Breast epithelium (tissue), 4 donors: ENCODE data around the gene OR10P1. TPM values are rescaled to one million over a fixed set of nuclear protein-coding genes. Genes with fewer than 3 reads are reported as not detected.
"Not testable (repeated sequence)": the region's sequence is repeated elsewhere in the genome, so short reads cannot be mapped to it uniquely, and the experiment has no call there.

Experiments
- DNase-seq, 2 donors: peaks; one replicate each; pipeline ENCODE4 v3.0.0-alpha.2; 2019; ENCODE audit warnings: low spot score in 2 of 2
- H3K27ac ChIP-seq, 2 donors: fragments of 200-600 bp; sonication (generic) in 1 of 2; one replicate each; pipeline ENCODE4 v1.5.1; 2016 to 2019; ENCODE audit warnings: mild to moderate bottlenecking in 1 of 2
- H3K27me3 ChIP-seq, 2 donors: fragments of 200-600 bp; sonication (generic) in 1 of 2; one replicate each; pipeline versions ENCODE4 v1.5.1 to v1.6.0; 2017 to 2019; ENCODE audit warnings: control low read depth in 1 of 2, mild to moderate bottlenecking in 1 of 2
- H3K36me3 ChIP-seq: fragments of 200-600 bp; one replicate; pipeline ENCODE4 v1.5.1; 2019
- H3K4me1 ChIP-seq, 2 donors: fragments of 200-600 bp; sonication (generic); one replicate each; pipeline ENCODE4 v1.5.1; 2016 to 2019; ENCODE audit warnings: control low read depth in 1 of 2
- H3K4me3 ChIP-seq, 3 donors: fragments of 200-600 bp; sonication (generic); 1 replicate in 2 of 3; 2 replicates in 1 of 3; pipeline ENCODE4 v1.5.1; 2016 to 2019; ENCODE audit warnings: mild to moderate bottlenecking in 3 of 3, moderate library complexity in 2 of 3
- H3K9me3 ChIP-seq, 2 donors: fragments of 200-600 bp; sonication (generic) in 1 of 2; one replicate each; pipeline ENCODE4 v1.5.1; 2016 to 2019; ENCODE audit warnings: control low read depth in 1 of 2
- CTCF ChIP-seq, 3 donors: fragments of 450-650 bp; IDR thresholded peaks; one replicate each; pipeline ENCODE4 v1.5.1; 2016 to 2017; ENCODE audit warnings: antibody characterized with exemption in 3 of 3, mild to moderate bottlenecking in 3 of 3, moderate library complexity in 3 of 3
- POLR2A ChIP-seq: fragments of 450-650 bp; IDR thresholded peaks from one replicate; pipeline ENCODE4 v1.6.1; 2016; ENCODE audit warnings: antibody characterized with exemption, mild to moderate bottlenecking, moderate library complexity
- POLR2AphosphoS5 ChIP-seq, 3 donors: sonication (generic); formaldehyde crosslinking; IDR thresholded peaks; one replicate each; pipeline ENCODE4 v1.6.1; 2017; ENCODE audit warnings: antibody characterized with exemption in 3 of 3
- intact Hi-C: fragments of 100-400 bp; cut with DNase I; formaldehyde crosslinking; loops from one replicate; pipeline ENCODE4 v1.15.1; 2023; ENCODE audit warnings: low total_unique reads
- total RNA-seq, 3 donors: library from RNA; depleted of rRNA; stranded (reverse); fragments of >200 nt; gene quantifications; one replicate each; pipeline ENCODE4 v1.1.0, GENCODE V29; 2016

Gene OR10P1
- not detected for total RNA-seq

GRCh38 chr12:55636853-55637252 is at the start of gene OR10P1:
Gene OR10P1, plus strand, starts transcription at chr12:55636892. Its CDS starts 0 bp downstream, at chr12:55636892.
- no peaks in the 10 kb centered on the region for H3K36me3 ChIP-seq
- H3K27ac ChIP-seq, result no peak within 1 kb of the TSS
- H3K4me3 ChIP-seq, result no peak within 1 kb of the TSS
- intact Hi-C loops, result no loop called here
- H3K27me3 ChIP-seq, result no peaks in the 10 kb centered on the region
- no peaks in the 10 kb centered on the region for H3K4me1 ChIP-seq
- no peak for TF ChIP-seq CTCF (IDR thresholded peaks at IDR 0.05)
- no peak for TF ChIP-seq POLR2AphosphoS5 (IDR thresholded peaks at IDR 0.05)
- TF ChIP-seq POLR2A, result no peak
- no peak for DNase-seq
- no peaks in the 10 kb centered on the region for H3K9me3 ChIP-seq

- H3K27ac ChIP-seq, H3K36me3 ChIP-seq, H3K4me3 ChIP-seq, H3K4me1 ChIP-seq, intact Hi-C loops, H3K9me3 ChIP-seq, DNase-seq, H3K27me3 ChIP-seq: not testable (repeated sequence)
Measured at GRCh38 chr12:55590152-55590551, 46.5 kb upstream of the OR10P1 start.

GRCh38 chr12:55607821-55608594 is 28.7 kb upstream of the OR10P1 start:
- H3K4me3 ChIP-seq, result no peak overlapping the region
- no peaks in the 10 kb centered on the region for H3K27me3 ChIP-seq
- TF ChIP-seq POLR2A, result no peak
- TF ChIP-seq CTCF (IDR thresholded peaks at IDR 0.05), result no peak
- no peak for TF ChIP-seq POLR2AphosphoS5 (IDR thresholded peaks at IDR 0.05)
- DNase-seq, result peak in 1 of 2 donors; percentile 22
- no peaks in the 10 kb centered on the region for H3K36me3 ChIP-seq
- intact Hi-C loops, result no loop called here
- peak overlapping the region in 1 of 2 donors; percentile 36 for H3K27ac ChIP-seq
- no peaks in the 10 kb centered on the region for H3K9me3 ChIP-seq
- no peaks in the 10 kb centered on the region for H3K4me1 ChIP-seq

GRCh38 chr12:55610598-55610997 is 26.1 kb upstream of the OR10P1 start:
- Histone ChIP-seq H3K9me3 (peaks cover 8 to 18% of the 10 kb centered on the region in 2 donors), H3K27ac (no peak overlapping the region), H3K4me3 (no peak overlapping the region), H3K36me3 (no peaks in the 10 kb centered on the region), H3K27me3 (no peaks in the 10 kb centered on the region), H3K4me1 (no peaks in the 10 kb centered on the region)
- TF ChIP-seq CTCF (IDR thresholded peaks at IDR 0.05), result no peak
- intact Hi-C loops, result no loop called here
- no peak for DNase-seq

- H3K27ac ChIP-seq, result no peak overlapping the region
- no peak overlapping the region for H3K4me3 ChIP-seq
- peaks cover 18 to 33% of the 10 kb centered on the region in 2 donors for H3K9me3 ChIP-seq
- H3K27me3 ChIP-seq, result no peaks in the 10 kb centered on the region
- H3K4me1 ChIP-seq, result no peaks in the 10 kb centered on the region
- DNase-seq, result no peak
- TF ChIP-seq POLR2A (no peak), CTCF (IDR thresholded peaks at IDR 0.05) (no peak), POLR2AphosphoS5 (IDR thresholded peaks at IDR 0.05) (no peak)
- intact Hi-C loops, result no loop called here
- H3K36me3 ChIP-seq, result no peaks in the 10 kb centered on the region
Measured at GRCh38 chr12:55612646-55613045, 24.0 kb upstream of the OR10P1 start.
